GM12878 (cell line): ENCODE results near the gene TAOK2. TPM values are rescaled to one million over a fixed set of nuclear protein-coding genes. Genes with fewer than 3 reads are reported as not detected.

ENCODE experiments used
- ATAC-seq: fragments of 200-7000 bp; cut with Tn5 transposase; 3 replicates; pipeline ENCODE4 v1.9.1; 2020; ENCODE audit warnings: mild to moderate bottlenecking, moderate library complexity
- BruUV-seq: library from RNA; stranded (reverse); fragments of 400-500 nt; replicated peaks from 2 replicates; lab custom pipeline; 2021; lab: Mats Ljungman, UMichigan
- CTCF ChIA-PET: fragments of 300-600 bp; sonication (Branson Sonifier 250); formaldehyde crosslinking; extraction: SDS; loops from one replicate; lab custom pipeline; 2021; ENCODE audit warnings: inconsistent platforms; lab: Yijun Ruan, JAX
- POLR2A ChIA-PET: fragments of 350-600 bp; formaldehyde crosslinking; extraction: SDS; loops from one replicate; lab custom pipeline; 2021; ENCODE audit warnings: inconsistent platforms; lab: Charles Lee
- RAD21 ChIA-PET: fragments of 300-600 bp; sonication (Branson Sonifier 250); formaldehyde crosslinking; loops from one replicate; lab custom pipeline; 2023; ENCODE audit warnings: antibody characterized with exemption; ENCODE audit not compliant: unreplicated experiment; lab: Charles Lee
- SMC1A ChIA-PET: fragments of 300-600 bp; sonication (Branson Sonifier 250); formaldehyde crosslinking; loops from one replicate; lab custom pipeline; 2023; ENCODE audit not compliant: unreplicated experiment, uncharacterized antibody; lab: Charles Lee
- DNase-seq: peaks from one replicate; pipeline ENCODE4 v3.0.0-alpha.2; 2011; ENCODE audit warnings: low read depth, low spot score
- FAIRE-seq: peaks from 3 replicates; lab custom pipeline; 2011; peaks lifted over from hg19 to GRCh38; lab: Jason Lieb, UNC
- H2AFZ ChIP-seq: 2 replicates; pipeline ENCODE4 v1.6.0; 2011; ENCODE audit warnings: low read depth, low read length, control low read depth; ENCODE audit not compliant: control insufficient read depth
- H3K27ac ChIP-seq: 2 replicates; pipeline ENCODE4 v1.5.1; 2011; ENCODE audit warnings: control low read depth; ENCODE audit not compliant: control insufficient read depth, insufficient read depth
- H3K27me3 ChIP-seq, 2 experiments: replicated peaks in 1 of 2; 2 replicates each; pipeline versions ENCODE4 v1.6.0 to v1.6.1; 2011; ENCODE audit warnings: low read length in 1 of 2; ENCODE audit not compliant: control insufficient read depth in 2 of 2, insufficient read depth in 2 of 2
- H3K36me3 ChIP-seq, 2 experiments: 2 replicates each; pipeline ENCODE4 v1.5.1; 2011; ENCODE audit warnings: low read length in 1 of 2; ENCODE audit not compliant: control insufficient read depth in 2 of 2, insufficient read depth in 2 of 2
- H3K4me1 ChIP-seq: 2 replicates; pipeline ENCODE4 v1.6.1; 2011; ENCODE audit warnings: mild to moderate bottlenecking, low read length, moderate library complexity, mixed read lengths; ENCODE audit not compliant: control insufficient read depth, insufficient read depth
- H3K4me2 ChIP-seq: 2 replicates; pipeline ENCODE4 v1.6.0; 2011; ENCODE audit warnings: control low read depth; ENCODE audit not compliant: control insufficient read depth, insufficient read depth
- H3K4me3 ChIP-seq: fragments of 200-600 bp; sonication (generic); 2 replicates; pipeline ENCODE4 v1.5.1; 2016
- H3K79me2 ChIP-seq: 2 replicates; pipeline ENCODE4 v1.6.0; 2011; ENCODE audit warnings: low read length; ENCODE audit not compliant: control insufficient read depth, insufficient read depth
- H3K9ac ChIP-seq: 2 replicates; pipeline ENCODE4 v1.8.0; 2011; ENCODE audit warnings: low read length, control low read depth, mixed read lengths; ENCODE audit not compliant: control insufficient read depth, insufficient read depth
- H3K9me3 ChIP-seq: replicated peaks from 3 replicates; pipeline ENCODE4 v1.5.1; 2011; ENCODE audit warnings: mild to moderate bottlenecking, low read length; ENCODE audit not compliant: control insufficient read depth, insufficient read depth
- H4K20me1 ChIP-seq: 2 replicates; pipeline ENCODE4 v1.6.0; 2011; ENCODE audit not compliant: control insufficient read depth, insufficient read depth
- ATF7 ChIP-seq: fragments of 450-650 bp; IDR thresholded peaks from 2 replicates; pipeline ENCODE4 v1.6.1; 2016; ENCODE audit warnings: low read depth, mild to moderate bottlenecking
- CREM ChIP-seq: IDR thresholded peaks from 2 replicates; pipeline ENCODE4 v1.6.1; 2014; ENCODE audit warnings: antibody characterized with exemption, low read depth
- FOS ChIP-seq: IDR thresholded peaks from 3 replicates; pipeline ENCODE4 v1.6.1; 2011; ENCODE audit warnings: borderline replicate concordance; ENCODE audit not compliant: insufficient read length; ENCODE audit errors: extremely low read depth
- HDAC6 ChIP-seq: fragments of 200-600 bp; sonication (generic); IDR thresholded peaks from one replicate; pipeline ENCODE4 v1.8.0; 2017; ENCODE audit warnings: antibody characterized with exemption; ENCODE audit not compliant: unreplicated experiment
- JUND ChIP-seq: IDR thresholded peaks from 2 replicates; pipeline ENCODE4 v1.6.1; 2012; ENCODE audit warnings: low read depth, mild to moderate bottlenecking, low read length, improper control_type of control experiment, moderate library complexity
- NBN ChIP-seq: fragments of 450-650 bp; IDR thresholded peaks from 2 replicates; pipeline ENCODE4 v1.6.1; 2016
- SP1 ChIP-seq: IDR thresholded peaks from one replicate; pipeline ENCODE4 v1.6.1; 2011; ENCODE audit warnings: low read depth, low read length
- TCF7 ChIP-seq: IDR thresholded peaks from 2 replicates; pipeline ENCODE4 v1.6.1; 2014; ENCODE audit warnings: antibody characterized with exemption, borderline replicate concordance
- WGBS: methylation state at CpG from one replicate; pipeline ENCODE4 v1.1.6; 2016; ENCODE audit warnings: low lambda C conversion rate; ENCODE audit not compliant: insufficient replicate concordance, insufficient coverage; ENCODE audit errors: missing lambda C conversion rate; 5-methylcytosine and 5-hydroxymethylcytosine counted together
- in situ Hi-C: fragments of 300-500 bp; cut with MboI; formaldehyde crosslinking; loops from 9 replicates; pipeline ENCODE4 v1.14.3; 2018; ENCODE audit warnings: mixed read lengths
- intact Hi-C: fragments of 100-400 bp; cut with micrococcal nuclease; formaldehyde crosslinking; loops from one replicate; pipeline ENCODE4 v1.14.2; 2022; ENCODE audit not compliant: unreplicated experiment
- polyA plus RNA-seq, 11 experiments: library from polyadenylated mRNA; depleted of rRNA in 4 of 11; unstranded in 6 of 11; stranded (reverse) in 5 of 11; fragments of >200 nt; fragmentation: Nextera tagmentation in 4 of 11; fragmentation: Illumina TruSeq in 1 of 11; extraction: Ambion mirVana in 4 of 11; extraction: Trizol in 1 of 11; gene quantifications; 1 replicate in 1 of 11; 2 replicates in 10 of 11; pipeline versions ENCODE4 v1.2.1 to v1.2.3, GENCODE V29; 2011 to 2016; ENCODE audit warnings: inconsistent platforms in 2 of 11, missing spikeins in 2 of 11, low read depth in 1 of 11
- total RNA-seq, 4 experiments: library from RNA; depleted of rRNA in 3 of 4; stranded (reverse); fragments of >200 nt in 3 of 4; fragmentation: Illumina TruSeq in 1 of 4; extraction: Trizol in 1 of 4; gene quantifications; 2 replicates each; pipeline versions ENCODE4 v1.2.1 to v1.2.3, GENCODE V29; 2013 to 2021
- TF ChIP-seq, protein P1 (sequence below): fragments of 450-650 bp; IDR thresholded peaks from 2 replicates; pipeline ENCODE4 v1.6.1; 2017; ENCODE audit warnings: antibody characterized with exemption, mild to moderate bottlenecking, moderate library complexity
- TF ChIP-seq, protein P2 (sequence below): fragments of 450-650 bp; IDR thresholded peaks from 2 replicates; pipeline ENCODE4 v1.6.1; 2014; ENCODE audit warnings: mild to moderate bottlenecking

TAOK2 gene
- total and polyA plus RNA-seq, 10 of the 15 experiments (the other 5 are each of a cell fraction or from before 2014, with no cell fraction given): 0.14 to 40.2 (median 11.6) TPM

DNA sequence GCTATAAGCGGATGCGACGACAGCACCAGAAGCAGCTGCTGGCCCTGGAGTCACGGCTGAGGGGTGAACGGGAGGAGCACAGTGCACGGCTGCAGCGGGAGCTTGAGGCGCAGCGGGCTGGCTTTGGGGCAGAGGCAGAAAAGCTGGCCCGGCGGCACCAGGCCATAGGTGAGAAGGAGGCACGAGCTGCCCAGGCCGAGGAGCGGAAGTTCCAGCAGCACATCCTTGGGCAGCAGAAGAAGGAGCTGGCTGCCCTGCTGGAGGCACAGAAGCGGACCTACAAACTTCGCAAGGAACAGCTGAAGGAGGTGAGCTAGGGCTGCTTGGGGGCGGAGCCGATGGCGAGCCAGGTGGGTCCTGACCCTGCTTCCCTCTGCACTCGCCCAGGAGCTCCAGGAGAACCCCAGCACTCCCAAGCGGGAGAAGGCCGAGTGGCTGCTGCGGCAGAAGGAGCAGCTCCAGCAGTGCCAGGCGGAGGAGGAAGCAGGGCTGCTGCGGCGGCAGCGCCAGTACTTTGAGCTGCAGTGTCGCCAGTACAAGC is 11.7 kb downstream of the TAOK2 start:
- ChIA-PET CTCF (no interaction called here), POLR2A (interaction anchor here (1.4 kb wide), 1 partner anchor 9 kb away, joined by 3 read pairs; no protein-coding TSS in a partner anchor), SMC1A (interaction anchor here (1.0 kb wide), 1 partner anchor 9 kb away, joined by 3 read pairs; no protein-coding TSS in a partner anchor), RAD21 (interaction anchor here (1.0 kb wide), 1 partner anchor 9 kb away, joined by 3 read pairs; no protein-coding TSS in a partner anchor)
- DNase-seq: no peak
- H3K27ac ChIP-seq: no peak overlapping the region
- no peaks in the 10 kb centered on the region for H3K79me2 ChIP-seq
- no peaks in the 10 kb centered on the region for H3K27me3 ChIP-seq
- H3K4me3 ChIP-seq: no peak overlapping the region
- H2AFZ ChIP-seq: no peak overlapping the region
- H3K36me3 ChIP-seq: peaks cover 18 to 41% of the 10 kb centered on the region in 2 experiments
- no peaks in the 10 kb centered on the region for H3K4me1 ChIP-seq
- H3K9ac ChIP-seq: no peak overlapping the region
- 94% methylated on average over 28 of the region's 28 CpGs for WGBS
- H3K4me2 ChIP-seq: no peak overlapping the region
- no peak for TF ChIP-seq SP1
- TF ChIP-seq, protein P1, sequence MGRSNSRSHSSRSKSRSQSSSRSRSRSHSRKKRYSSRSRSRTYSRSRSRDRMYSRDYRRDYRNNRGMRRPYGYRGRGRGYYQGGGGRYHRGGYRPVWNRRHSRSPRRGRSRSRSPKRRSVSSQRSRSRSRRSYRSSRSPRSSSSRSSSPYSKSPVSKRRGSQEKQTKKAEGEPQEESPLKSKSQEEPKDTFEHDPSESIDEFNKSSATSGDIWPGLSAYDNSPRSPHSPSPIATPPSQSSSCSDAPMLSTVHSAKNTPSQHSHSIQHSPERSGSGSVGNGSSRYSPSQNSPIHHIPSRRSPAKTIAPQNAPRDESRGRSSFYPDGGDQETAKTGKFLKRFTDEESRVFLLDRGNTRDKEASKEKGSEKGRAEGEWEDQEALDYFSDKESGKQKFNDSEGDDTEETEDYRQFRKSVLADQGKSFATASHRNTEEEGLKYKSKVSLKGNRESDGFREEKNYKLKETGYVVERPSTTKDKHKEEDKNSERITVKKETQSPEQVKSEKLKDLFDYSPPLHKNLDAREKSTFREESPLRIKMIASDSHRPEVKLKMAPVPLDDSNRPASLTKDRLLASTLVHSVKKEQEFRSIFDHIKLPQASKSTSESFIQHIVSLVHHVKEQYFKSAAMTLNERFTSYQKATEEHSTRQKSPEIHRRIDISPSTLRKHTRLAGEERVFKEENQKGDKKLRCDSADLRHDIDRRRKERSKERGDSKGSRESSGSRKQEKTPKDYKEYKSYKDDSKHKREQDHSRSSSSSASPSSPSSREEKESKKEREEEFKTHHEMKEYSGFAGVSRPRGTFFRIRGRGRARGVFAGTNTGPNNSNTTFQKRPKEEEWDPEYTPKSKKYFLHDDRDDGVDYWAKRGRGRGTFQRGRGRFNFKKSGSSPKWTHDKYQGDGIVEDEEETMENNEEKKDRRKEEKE: no peak
- no peak for TF ChIP-seq FOS
- no peak for TF ChIP-seq TCF7
- TF ChIP-seq, protein P2, sequence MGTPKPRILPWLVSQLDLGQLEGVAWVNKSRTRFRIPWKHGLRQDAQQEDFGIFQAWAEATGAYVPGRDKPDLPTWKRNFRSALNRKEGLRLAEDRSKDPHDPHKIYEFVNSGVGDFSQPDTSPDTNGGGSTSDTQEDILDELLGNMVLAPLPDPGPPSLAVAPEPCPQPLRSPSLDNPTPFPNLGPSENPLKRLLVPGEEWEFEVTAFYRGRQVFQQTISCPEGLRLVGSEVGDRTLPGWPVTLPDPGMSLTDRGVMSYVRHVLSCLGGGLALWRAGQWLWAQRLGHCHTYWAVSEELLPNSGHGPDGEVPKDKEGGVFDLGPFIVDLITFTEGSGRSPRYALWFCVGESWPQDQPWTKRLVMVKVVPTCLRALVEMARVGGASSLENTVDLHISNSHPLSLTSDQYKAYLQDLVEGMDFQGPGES: no peak
- no peak for TF ChIP-seq CREM
- TF ChIP-seq HDAC6: no peak
- no peak for TF ChIP-seq NBN
- TF ChIP-seq JUND: no peak
- no peak for TF ChIP-seq ATF7
- no peaks in the 10 kb centered on the region for H4K20me1 ChIP-seq
- BruUV-seq: TSS peak; percentile 22
- no peaks in the 10 kb centered on the region for H3K9me3 ChIP-seq
- no peak for FAIRE-seq
- ATAC-seq: no peak
- in situ Hi-C loops (no loop called here), intact Hi-C loops (no loop called here)
